ENCODE data around the gene PLCL1. TPM values are rescaled to one million over a fixed set of nuclear protein-coding genes. Genes with fewer than 3 reads are reported as not detected.
"Not testable (repeated sequence)": the region's sequence is repeated elsewhere in the genome, so short reads cannot be mapped to it uniquely, and the experiment has no call there.

PLCL1 gene
- total RNA-seq, 1 experiment from 2014 or later, result 0.12 TPM

GRCh38 chr2:197998702-197999101 lies 194.3 kb downstream of the PLCL1 start:
- no peak for DNase-seq (ENCODE audit: low read depth)

- no peak for DNase-seq (ENCODE audit: low read depth)
Observed at GRCh38 chr2:198000417-198000816, 196.0 kb downstream of the PLCL1 start.

GRCh38 chr2:198004173-198004572 lies 199.8 kb downstream of the PLCL1 start:
- DNase-seq (ENCODE audit: low read depth), result no peak

- DNase-seq (ENCODE audit: low read depth), result no peak
Observed at GRCh38 chr2:198004921-198005829, 200.8 kb downstream of the PLCL1 start.

DNA sequence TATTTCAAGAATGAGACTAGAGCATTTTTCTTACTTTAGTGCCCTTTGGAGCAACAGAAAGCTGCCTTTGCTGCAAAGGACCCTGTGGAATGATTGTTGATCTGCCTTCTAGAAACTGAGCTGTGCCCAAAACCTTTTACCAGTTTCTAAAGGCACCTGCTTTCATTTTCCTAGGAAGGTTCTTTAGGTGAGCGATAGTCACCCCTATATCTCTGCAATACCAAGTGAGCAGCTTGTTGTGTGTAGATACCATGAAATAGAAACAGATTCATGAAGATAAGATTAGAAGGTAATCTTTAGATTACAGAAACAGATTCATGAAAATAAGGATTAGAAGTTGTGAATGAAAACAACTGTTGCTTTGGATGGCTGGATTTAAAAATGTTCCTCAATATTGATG lies 202.3 kb downstream of the PLCL1 start:
- no peak for DNase-seq (ENCODE audit: low read depth)

DNA sequence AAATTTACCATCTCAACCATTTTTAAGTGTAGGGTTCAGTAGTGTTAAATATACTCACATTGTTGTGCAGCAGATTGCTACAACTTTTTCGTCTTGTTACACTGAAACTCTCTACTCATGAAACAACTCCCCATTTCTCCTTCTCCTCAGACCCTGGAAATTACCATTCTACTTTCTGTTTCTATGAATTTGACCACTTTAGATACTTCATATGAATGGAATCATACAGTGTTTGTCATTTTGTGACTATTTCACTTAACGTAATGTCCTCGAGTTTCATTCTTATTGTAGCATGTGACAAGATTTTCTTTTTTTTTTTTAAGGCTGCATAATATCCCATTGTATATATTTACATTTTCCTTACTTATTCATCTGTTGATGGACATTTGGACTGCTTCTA lies 203.8 kb downstream of the PLCL1 start:
- DNase-seq (ENCODE audit: low read depth), result no peak

- DNase-seq (ENCODE audit: low read depth), result no peak
Observed at GRCh38 chr2:198012025-198012424, 207.6 kb downstream of the PLCL1 start.

- no peak for DNase-seq (ENCODE audit: low read depth)
Observed at GRCh38 chr2:198016243-198016642, 211.8 kb downstream of the PLCL1 start.

GRCh38 chr2:198017068-198017467 lies 212.7 kb downstream of the PLCL1 start:
- no peak for DNase-seq (ENCODE audit: low read depth)

DNA sequence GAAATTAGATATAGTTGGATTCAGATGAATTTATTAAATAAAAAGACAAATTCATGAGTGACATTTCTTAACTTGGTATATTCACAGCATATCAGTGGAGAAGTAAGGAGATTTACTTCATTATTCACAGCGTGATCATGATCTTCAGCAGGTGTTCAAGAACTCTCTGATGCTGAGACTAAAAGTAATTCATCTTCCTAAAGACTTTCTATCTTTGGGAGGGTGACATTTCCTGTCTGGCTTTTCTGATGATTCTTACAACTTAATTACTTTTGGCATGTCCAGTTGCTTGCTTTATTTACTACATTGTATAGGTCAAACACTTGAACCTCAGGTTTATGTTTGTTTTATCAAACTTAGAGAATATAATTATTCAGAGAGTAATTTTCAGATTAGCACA lies 224.6 kb downstream of the PLCL1 start:
- no peak for DNase-seq (ENCODE audit: low read depth)

- DNase-seq (ENCODE audit: low read depth), result not testable (repeated sequence)
Observed at GRCh38 chr2:198029576-198029975, 225.2 kb downstream of the PLCL1 start.

DNA sequence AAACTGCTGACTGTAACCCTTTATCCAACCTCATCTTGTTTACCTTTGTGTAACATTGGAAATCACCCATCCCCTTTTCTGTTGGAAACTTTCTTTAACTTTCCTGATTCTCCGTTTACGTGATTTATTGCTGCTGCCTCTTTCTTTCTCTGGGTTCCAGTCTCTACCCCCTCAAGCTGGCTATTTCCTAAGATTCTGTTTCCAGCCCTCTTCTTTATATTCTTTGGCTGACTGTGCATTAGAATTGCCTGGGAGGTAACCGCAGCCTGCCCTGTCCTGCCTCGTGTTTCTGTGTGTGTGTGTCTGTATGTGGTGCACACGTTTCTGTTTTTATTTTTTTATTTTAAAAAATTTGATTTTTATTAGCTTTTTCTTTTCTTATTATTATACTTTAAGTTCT lies 229.2 kb downstream of the PLCL1 start:
- DNase-seq (ENCODE audit: low read depth), result no peak

- no peak for DNase-seq (ENCODE audit: low read depth)
Observed at GRCh38 chr2:198036029-198036879, 231.9 kb downstream of the PLCL1 start.

DNA sequence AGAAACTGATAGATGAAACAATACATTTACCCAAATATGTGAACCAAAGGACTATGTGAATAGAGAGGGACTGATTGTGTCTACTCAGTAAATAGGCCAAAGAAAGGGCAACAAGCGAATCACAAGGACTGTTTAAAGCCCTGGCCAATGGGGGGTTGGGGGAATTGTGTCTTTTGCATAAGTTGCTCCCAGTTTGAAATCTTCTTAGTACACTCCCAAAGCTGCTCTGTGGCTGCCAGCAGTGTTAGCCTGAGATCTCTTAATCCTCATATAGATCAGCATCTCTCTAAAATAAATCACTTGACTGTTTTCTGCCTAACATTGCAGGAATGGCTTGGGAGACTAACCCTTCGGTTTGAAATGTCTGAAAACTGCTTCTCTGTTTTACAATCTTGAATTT lies 236.4 kb downstream of the PLCL1 start:
- DNase-seq (ENCODE audit: low read depth), result no peak

GRCh38 chr2:198042189-198042588 lies 237.8 kb downstream of the PLCL1 start:
- DNase-seq (ENCODE audit: low read depth), result no peak

- no peak for DNase-seq (ENCODE audit: low read depth)
Observed at GRCh38 chr2:198044777-198045176, 240.4 kb downstream of the PLCL1 start.

- no peak for DNase-seq (ENCODE audit: low read depth)
Observed at GRCh38 chr2:198045227-198045626, 240.8 kb downstream of the PLCL1 start.

- DNase-seq (ENCODE audit: low read depth), result no peak
Observed at GRCh38 chr2:198052741-198053140, 248.3 kb downstream of the PLCL1 start.

GRCh38 chr2:198053148-198053547 lies 248.8 kb downstream of the PLCL1 start:
- no peak for DNase-seq (ENCODE audit: low read depth)

- DNase-seq (ENCODE audit: low read depth), result no peak
Observed at GRCh38 chr2:198053776-198054175, 249.4 kb downstream of the PLCL1 start.

- no peak for DNase-seq (ENCODE audit: low read depth)
Observed at GRCh38 chr2:198054299-198054698, 249.9 kb downstream of the PLCL1 start.

DNA sequence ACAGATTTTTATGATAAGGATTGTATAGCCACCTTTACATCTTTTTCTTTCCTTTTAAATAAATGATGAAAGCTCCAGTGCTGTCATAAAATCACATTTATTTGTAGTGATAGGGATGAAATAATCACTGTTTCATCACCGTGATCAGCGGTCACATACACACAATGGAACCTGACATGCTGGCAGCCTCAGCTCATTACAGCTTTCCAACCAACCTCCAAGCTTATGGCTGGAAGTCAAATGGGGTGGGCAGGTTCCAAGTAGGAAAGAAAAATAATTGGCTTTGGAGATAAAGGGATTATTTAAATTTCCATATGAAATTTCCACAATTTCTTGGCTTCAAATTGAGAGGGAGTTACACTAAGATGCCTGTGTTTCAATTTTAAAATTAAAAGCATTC lies 251.3 kb downstream of the PLCL1 start:
- no peak for DNase-seq (ENCODE audit: low read depth)

- no peak for DNase-seq (ENCODE audit: low read depth)
Observed at GRCh38 chr2:198056836-198057235, 252.4 kb downstream of the PLCL1 start.

Data from RPMI7951 (cell line).